WTC11 (cell line): Measurements from ENCODE around the gene OSBPL5. TPM values are rescaled to one million over a fixed set of nuclear protein-coding genes. Genes with fewer than 3 reads are reported as not detected.

Experiments
- ATAC-seq: fragments of 200-7000 bp; cut with Tn5 transposase; 2 replicates; pipeline ENCODE4 v1.10.0; 2021; ENCODE audit warnings: mild to moderate bottlenecking, moderate library complexity
- CTCF ChIA-PET: fragments of 300-600 bp; sonication (Branson Sonifier 250); formaldehyde crosslinking; loops from one replicate; lab custom pipeline; 2021; ENCODE audit warnings: antibody characterized with exemption; lab: Charles Lee
- POLR2A ChIA-PET: fragments of 350-600 bp; sonication (Branson Sonifier 250); formaldehyde crosslinking; loops from one replicate; lab custom pipeline; 2021; ENCODE audit warnings: antibody characterized with exemption; lab: Charles Lee
- DNase-seq: peaks from one replicate; pipeline ENCODE4 v3.0.0; 2021; ENCODE audit warnings: low spot score
- H3K27ac Mint-ChIP-seq: 2 replicates; pipeline ENCODE4 v1.8.0; 2021; ENCODE audit warnings: mixed read lengths
- H3K27me3 Mint-ChIP-seq: 2 replicates; pipeline ENCODE4 v1.8.0; 2021; ENCODE audit warnings: low read depth, mild to moderate bottlenecking, moderate library complexity, mixed read lengths
- H3K36me3 Mint-ChIP-seq: 2 replicates; pipeline ENCODE4 v1.8.0; 2021; ENCODE audit warnings: mixed read lengths
- H3K4me1 Mint-ChIP-seq: 2 replicates; pipeline ENCODE4 v1.8.0; 2022; ENCODE audit warnings: mixed read lengths
- H3K4me3 Mint-ChIP-seq: 2 replicates; pipeline ENCODE4 v1.8.0; 2021; ENCODE audit warnings: mild to moderate bottlenecking, moderate library complexity, mixed read lengths
- H3K9me3 Mint-ChIP-seq: 2 replicates; pipeline ENCODE4 v1.8.0; 2021; ENCODE audit warnings: mixed read lengths
- FOXJ3 ChIP-seq: sonication (generic); formaldehyde crosslinking; IDR thresholded peaks from 2 replicates; pipeline ENCODE4 v1.9.0; 2021; ENCODE audit warnings: missing genetic modification reagents, mild to moderate bottlenecking, borderline replicate concordance
- GABPB1 ChIP-seq: sonication (generic); formaldehyde crosslinking; IDR thresholded peaks from 2 replicates; pipeline ENCODE4 v1.8.1; 2023; ENCODE audit warnings: mild to moderate bottlenecking, missing genetic modification reagents
- JAZF1 ChIP-seq: fragments of 250-450 bp; sonication (Bioruptor Pico); IDR thresholded peaks from 2 replicates; pipeline ENCODE4 v1.9.0; 2021; ENCODE audit warnings: moderate library complexity, mild to moderate bottlenecking, inconsistent platforms
- JUN ChIP-seq: sonication (generic); formaldehyde crosslinking; IDR thresholded peaks from 2 replicates; pipeline ENCODE4 v1.8.0; 2023; ENCODE audit warnings: mild to moderate bottlenecking, missing genetic modification reagents
- OVOL2 ChIP-seq: fragments of 250-450 bp; sonication (Bioruptor Pico); IDR thresholded peaks from 2 replicates; pipeline ENCODE4 v1.9.0; 2021; ENCODE audit warnings: mild to moderate bottlenecking, borderline replicate concordance
- SP1 ChIP-seq: sonication (generic); formaldehyde crosslinking; conservative IDR thresholded peaks from 2 replicates; pipeline ENCODE4 v1.8.1; 2022; ENCODE audit warnings: missing genetic modification reagents
- ZNF317 ChIP-seq: sonication (generic); formaldehyde crosslinking; IDR thresholded peaks from 2 replicates; pipeline ENCODE4 v1.8.1; 2023; ENCODE audit warnings: low read depth, mild to moderate bottlenecking, moderate library complexity, missing genetic modification reagents, borderline replicate concordance
- ZNF416 ChIP-seq: fragments of 250-450 bp; sonication (Bioruptor Pico); IDR thresholded peaks from 2 replicates; pipeline ENCODE4 v1.9.0; 2021; ENCODE audit warnings: mild to moderate bottlenecking, inconsistent platforms
- ZNF423 ChIP-seq: fragments of 250-450 bp; sonication (Bioruptor Pico); IDR thresholded peaks from 2 replicates; pipeline ENCODE4 v2.1.2; 2022; ENCODE audit warnings: mild to moderate bottlenecking, moderate library complexity
- total RNA-seq: library from RNA; stranded (reverse); gene quantifications from 3 replicates; pipeline ENCODE4 v1.2.3, GENCODE V29; 2021
- TF ChIP-seq, protein P1 (sequence below): fragments of 250-450 bp; sonication (Bioruptor Pico); IDR thresholded peaks from 2 replicates; pipeline ENCODE4 v1.9.0; 2021; ENCODE audit warnings: mild to moderate bottlenecking
- TF ChIP-seq, protein P2 (sequence below): sonication (generic); formaldehyde crosslinking; IDR thresholded peaks from 2 replicates; pipeline ENCODE4 v1.8.0; 2022; ENCODE audit warnings: mild to moderate bottlenecking, missing genetic modification reagents
- TF ChIP-seq, protein P3 (sequence below): sonication (generic); formaldehyde crosslinking; IDR thresholded peaks from 2 replicates; pipeline ENCODE4 v1.8.1; 2022; ENCODE audit warnings: mild to moderate bottlenecking, missing genetic modification reagents, moderate library complexity, borderline replicate concordance
- TF ChIP-seq, protein P4 (sequence below): sonication (generic); formaldehyde crosslinking; IDR thresholded peaks from 2 replicates; pipeline ENCODE4 v1.8.0; 2022; ENCODE audit warnings: mild to moderate bottlenecking, missing genetic modification reagents
- TF ChIP-seq, protein P5 (sequence below): fragments of 250-450 bp; sonication (Bioruptor Pico); IDR thresholded peaks from 2 replicates; pipeline ENCODE4 v2.1.2; 2022; ENCODE audit warnings: mild to moderate bottlenecking, moderate library complexity
- TF ChIP-seq, protein P6 (sequence below): sonication (generic); formaldehyde crosslinking; IDR thresholded peaks from 2 replicates; pipeline ENCODE4 v1.8.0; 2022; ENCODE audit warnings: mild to moderate bottlenecking, missing genetic modification reagents
- TF ChIP-seq, protein P7 (sequence below): sonication (generic); formaldehyde crosslinking; conservative IDR thresholded peaks from 2 replicates; pipeline ENCODE4 v1.8.1; 2023; ENCODE audit warnings: mild to moderate bottlenecking, low read depth, missing genetic modification reagents, moderate library complexity
- TF ChIP-seq, protein P8 (sequence below): sonication (generic); formaldehyde crosslinking; IDR thresholded peaks from 2 replicates; pipeline ENCODE4 v1.8.1; 2022; ENCODE audit warnings: low read depth, mild to moderate bottlenecking, moderate library complexity, missing genetic modification reagents, borderline replicate concordance
- TF ChIP-seq, protein P9 (sequence below): fragments of 200-600 bp; IDR thresholded peaks from 2 replicates; pipeline ENCODE4 v1.8.0; 2022; ENCODE audit warnings: antibody characterized with exemption

OSBPL5 gene
- total RNA-seq, 1 experiment from 2014 or later, result 17.7 TPM

DNA sequence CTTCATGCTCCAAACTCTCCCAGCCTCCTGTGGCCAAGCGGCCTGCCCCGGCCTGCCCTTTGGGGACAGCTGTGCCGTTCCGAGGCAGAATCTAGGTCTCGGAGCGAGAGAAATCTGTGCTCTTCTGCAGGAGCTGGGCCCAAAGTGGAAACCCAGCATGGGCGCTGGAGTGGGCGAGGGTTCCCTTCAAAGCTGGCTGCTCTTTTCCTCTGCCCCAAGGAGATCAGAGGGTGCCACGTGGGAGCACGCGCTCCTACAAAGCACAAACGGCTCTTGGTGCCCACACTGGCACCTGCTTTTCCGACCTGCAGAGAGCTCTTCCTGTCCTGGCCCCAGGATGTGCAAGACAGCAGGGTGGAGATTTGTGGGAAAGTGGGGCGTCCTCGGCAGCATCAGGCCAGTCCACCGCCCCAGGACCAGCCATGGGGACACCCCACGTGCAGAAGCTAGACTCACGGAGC, 6.9 kb downstream of the OSBPL5 start (continued):
- TF ChIP-seq ZNF423 (CRISPR knock-in tag), result no peak
- TF ChIP-seq, protein P1, sequence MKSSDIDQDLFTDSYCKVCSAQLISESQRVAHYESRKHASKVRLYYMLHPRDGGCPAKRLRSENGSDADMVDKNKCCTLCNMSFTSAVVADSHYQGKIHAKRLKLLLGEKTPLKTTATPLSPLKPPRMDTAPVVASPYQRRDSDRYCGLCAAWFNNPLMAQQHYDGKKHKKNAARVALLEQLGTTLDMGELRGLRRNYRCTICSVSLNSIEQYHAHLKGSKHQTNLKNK (CRISPR knock-in tag), result no peak
- no peak for TF ChIP-seq OVOL2 (CRISPR knock-in tag)
- TF ChIP-seq, protein P2, sequence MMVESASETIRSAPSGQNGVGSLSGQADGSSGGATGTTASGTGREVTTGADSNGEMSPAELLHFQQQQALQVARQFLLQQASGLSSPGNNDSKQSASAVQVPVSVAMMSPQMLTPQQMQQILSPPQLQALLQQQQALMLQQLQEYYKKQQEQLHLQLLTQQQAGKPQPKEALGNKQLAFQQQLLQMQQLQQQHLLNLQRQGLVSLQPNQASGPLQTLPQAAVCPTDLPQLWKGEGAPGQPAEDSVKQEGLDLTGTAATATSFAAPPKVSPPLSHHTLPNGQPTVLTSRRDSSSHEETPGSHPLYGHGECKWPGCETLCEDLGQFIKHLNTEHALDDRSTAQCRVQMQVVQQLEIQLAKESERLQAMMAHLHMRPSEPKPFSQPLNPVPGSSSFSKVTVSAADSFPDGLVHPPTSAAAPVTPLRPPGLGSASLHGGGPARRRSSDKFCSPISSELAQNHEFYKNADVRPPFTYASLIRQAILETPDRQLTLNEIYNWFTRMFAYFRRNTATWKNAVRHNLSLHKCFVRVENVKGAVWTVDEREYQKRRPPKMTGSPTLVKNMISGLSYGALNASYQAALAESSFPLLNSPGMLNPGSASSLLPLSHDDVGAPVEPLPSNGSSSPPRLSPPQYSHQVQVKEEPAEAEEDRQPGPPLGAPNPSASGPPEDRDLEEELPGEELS (CRISPR knock-in tag), result no peak
- TF ChIP-seq, protein P3, sequence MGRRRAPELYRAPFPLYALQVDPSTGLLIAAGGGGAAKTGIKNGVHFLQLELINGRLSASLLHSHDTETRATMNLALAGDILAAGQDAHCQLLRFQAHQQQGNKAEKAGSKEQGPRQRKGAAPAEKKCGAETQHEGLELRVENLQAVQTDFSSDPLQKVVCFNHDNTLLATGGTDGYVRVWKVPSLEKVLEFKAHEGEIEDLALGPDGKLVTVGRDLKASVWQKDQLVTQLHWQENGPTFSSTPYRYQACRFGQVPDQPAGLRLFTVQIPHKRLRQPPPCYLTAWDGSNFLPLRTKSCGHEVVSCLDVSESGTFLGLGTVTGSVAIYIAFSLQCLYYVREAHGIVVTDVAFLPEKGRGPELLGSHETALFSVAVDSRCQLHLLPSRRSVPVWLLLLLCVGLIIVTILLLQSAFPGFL (CRISPR knock-in tag), result no peak
- TF ChIP-seq SP1 (CRISPR knock-in tag), result no peak
- TF ChIP-seq GABPB1 (CRISPR knock-in tag), result no peak
- TF ChIP-seq, protein P4, sequence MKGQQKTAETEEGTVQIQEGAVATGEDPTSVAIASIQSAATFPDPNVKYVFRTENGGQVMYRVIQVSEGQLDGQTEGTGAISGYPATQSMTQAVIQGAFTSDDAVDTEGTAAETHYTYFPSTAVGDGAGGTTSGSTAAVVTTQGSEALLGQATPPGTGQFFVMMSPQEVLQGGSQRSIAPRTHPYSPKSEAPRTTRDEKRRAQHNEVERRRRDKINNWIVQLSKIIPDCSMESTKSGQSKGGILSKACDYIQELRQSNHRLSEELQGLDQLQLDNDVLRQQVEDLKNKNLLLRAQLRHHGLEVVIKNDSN, result no peak
- no peak for TF ChIP-seq FOXJ3 (CRISPR knock-in tag)
- TF ChIP-seq, protein P5, sequence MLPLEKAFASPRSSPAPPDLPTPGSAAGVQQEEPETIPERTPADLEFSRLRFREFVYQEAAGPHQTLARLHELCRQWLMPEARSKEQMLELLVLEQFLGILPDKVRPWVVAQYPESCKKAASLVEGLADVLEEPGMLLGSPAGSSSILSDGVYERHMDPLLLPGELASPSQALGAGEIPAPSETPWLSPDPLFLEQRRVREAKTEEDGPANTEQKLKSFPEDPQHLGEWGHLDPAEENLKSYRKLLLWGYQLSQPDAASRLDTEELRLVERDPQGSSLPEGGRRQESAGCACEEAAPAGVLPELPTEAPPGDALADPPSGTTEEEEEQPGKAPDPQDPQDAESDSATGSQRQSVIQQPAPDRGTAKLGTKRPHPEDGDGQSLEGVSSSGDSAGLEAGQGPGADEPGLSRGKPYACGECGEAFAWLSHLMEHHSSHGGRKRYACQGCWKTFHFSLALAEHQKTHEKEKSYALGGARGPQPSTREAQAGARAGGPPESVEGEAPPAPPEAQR (CRISPR knock-in tag), result no peak

DNA sequence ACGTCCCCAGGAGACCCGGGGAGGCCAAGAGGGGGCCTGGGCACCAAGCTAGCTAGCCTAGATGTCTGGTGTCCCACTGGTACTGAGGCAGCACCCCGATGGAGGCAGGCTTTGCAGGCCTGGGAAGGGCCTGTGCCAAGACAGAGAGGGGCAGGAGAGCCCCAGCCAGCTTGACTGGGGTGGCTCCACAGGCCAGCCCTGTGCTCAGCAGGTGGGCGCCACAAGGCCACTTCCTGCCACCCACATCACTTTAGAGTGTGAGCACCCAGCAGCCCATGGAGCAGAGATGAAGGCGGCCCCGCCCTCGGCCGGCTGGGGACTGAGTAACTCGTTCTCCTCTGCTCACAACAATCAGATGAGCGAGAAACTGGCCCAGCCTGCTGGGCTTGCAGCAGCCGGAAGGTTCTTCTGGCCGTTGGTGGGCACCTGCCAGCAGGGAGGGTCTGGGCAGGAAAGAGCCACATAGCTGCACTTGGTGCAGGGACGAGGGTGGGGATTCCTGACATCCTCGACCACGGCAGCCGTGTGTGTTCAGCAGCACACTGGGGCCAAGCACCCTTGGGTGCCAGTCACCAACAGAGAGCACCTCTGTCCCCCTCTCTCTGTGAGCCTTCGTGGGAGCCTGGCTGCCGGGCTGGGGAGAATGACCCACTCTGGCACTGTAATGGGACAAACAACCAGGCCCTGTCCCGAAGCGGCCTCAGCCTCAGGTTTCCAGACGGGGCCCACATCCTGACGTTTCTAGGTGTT, 7.6 kb downstream of the OSBPL5 start:
- TF ChIP-seq JUN (no peak), FOXJ3 (CRISPR knock-in tag) (no peak), ZNF416 (CRISPR knock-in tag) (no peak), JAZF1 (CRISPR knock-in tag) (no peak), ZNF317 (CRISPR knock-in tag) (no peak)
- TF ChIP-seq, protein P6, sequence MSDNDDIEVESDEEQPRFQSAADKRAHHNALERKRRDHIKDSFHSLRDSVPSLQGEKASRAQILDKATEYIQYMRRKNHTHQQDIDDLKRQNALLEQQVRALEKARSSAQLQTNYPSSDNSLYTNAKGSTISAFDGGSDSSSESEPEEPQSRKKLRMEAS, result no peak
- TF ChIP-seq, protein P7, sequence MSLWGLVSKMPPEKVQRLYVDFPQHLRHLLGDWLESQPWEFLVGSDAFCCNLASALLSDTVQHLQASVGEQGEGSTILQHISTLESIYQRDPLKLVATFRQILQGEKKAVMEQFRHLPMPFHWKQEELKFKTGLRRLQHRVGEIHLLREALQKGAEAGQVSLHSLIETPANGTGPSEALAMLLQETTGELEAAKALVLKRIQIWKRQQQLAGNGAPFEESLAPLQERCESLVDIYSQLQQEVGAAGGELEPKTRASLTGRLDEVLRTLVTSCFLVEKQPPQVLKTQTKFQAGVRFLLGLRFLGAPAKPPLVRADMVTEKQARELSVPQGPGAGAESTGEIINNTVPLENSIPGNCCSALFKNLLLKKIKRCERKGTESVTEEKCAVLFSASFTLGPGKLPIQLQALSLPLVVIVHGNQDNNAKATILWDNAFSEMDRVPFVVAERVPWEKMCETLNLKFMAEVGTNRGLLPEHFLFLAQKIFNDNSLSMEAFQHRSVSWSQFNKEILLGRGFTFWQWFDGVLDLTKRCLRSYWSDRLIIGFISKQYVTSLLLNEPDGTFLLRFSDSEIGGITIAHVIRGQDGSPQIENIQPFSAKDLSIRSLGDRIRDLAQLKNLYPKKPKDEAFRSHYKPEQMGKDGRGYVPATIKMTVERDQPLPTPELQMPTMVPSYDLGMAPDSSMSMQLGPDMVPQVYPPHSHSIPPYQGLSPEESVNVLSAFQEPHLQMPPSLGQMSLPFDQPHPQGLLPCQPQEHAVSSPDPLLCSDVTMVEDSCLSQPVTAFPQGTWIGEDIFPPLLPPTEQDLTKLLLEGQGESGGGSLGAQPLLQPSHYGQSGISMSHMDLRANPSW (CRISPR knock-in tag), result no peak
- TF ChIP-seq, protein P8, sequence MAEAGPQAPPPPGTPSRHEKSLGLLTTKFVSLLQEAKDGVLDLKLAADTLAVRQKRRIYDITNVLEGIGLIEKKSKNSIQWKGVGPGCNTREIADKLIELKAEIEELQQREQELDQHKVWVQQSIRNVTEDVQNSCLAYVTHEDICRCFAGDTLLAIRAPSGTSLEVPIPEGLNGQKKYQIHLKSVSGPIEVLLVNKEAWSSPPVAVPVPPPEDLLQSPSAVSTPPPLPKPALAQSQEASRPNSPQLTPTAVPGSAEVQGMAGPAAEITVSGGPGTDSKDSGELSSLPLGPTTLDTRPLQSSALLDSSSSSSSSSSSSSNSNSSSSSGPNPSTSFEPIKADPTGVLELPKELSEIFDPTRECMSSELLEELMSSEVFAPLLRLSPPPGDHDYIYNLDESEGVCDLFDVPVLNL (CRISPR knock-in tag), result no peak
- TF ChIP-seq, protein P9, sequence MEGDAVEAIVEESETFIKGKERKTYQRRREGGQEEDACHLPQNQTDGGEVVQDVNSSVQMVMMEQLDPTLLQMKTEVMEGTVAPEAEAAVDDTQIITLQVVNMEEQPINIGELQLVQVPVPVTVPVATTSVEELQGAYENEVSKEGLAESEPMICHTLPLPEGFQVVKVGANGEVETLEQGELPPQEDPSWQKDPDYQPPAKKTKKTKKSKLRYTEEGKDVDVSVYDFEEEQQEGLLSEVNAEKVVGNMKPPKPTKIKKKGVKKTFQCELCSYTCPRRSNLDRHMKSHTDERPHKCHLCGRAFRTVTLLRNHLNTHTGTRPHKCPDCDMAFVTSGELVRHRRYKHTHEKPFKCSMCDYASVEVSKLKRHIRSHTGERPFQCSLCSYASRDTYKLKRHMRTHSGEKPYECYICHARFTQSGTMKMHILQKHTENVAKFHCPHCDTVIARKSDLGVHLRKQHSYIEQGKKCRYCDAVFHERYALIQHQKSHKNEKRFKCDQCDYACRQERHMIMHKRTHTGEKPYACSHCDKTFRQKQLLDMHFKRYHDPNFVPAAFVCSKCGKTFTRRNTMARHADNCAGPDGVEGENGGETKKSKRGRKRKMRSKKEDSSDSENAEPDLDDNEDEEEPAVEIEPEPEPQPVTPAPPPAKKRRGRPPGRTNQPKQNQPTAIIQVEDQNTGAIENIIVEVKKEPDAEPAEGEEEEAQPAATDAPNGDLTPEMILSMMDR, result no peak
- Mint-ChIP-seq H3K4me1 (peaks cover 54% of the 10 kb centered on the region), H3K27ac (0 out of 2 replicates have a peak overlapping the region, but pooled peaks have one; percentile 15), H3K27me3 (peaks cover 5% of the 10 kb centered on the region), H3K9me3 (no peaks in the 10 kb centered on the region), H3K4me3 (no peak overlapping the region), H3K36me3 (no peaks in the 10 kb centered on the region)
- CTCF ChIA-PET, result no interaction called here
- ATAC-seq, result no peak
- POLR2A ChIA-PET, result no interaction called here
- no peak for DNase-seq
